Tibial nerve (tissue), 4 donors: Measurements from ENCODE around the gene KAT2B.

Source experiments
- EP300 ChIP-seq, 2 donors: sonication (generic); formaldehyde crosslinking; IDR thresholded peaks; one replicate each; pipeline ENCODE4 v1.6.1; 2017; ENCODE audit warnings: antibody characterized with exemption in 2 of 2, mild to moderate bottlenecking in 1 of 2
- POLR2A ChIP-seq, 2 donors: fragments of 450-650 bp; IDR thresholded peaks; one replicate each; pipeline ENCODE4 v1.6.1; 2017; ENCODE audit warnings: antibody characterized with exemption in 2 of 2, mild to moderate bottlenecking in 2 of 2, moderate library complexity in 2 of 2
- TF ChIP-seq, protein P1 (sequence below), 5 experiments: fragments of 200-600 bp in 3 of 5; fragments of 450-650 bp in 2 of 5; sonication (generic) in 3 of 5; IDR thresholded peaks; one replicate each; pipeline ENCODE4 v1.5.1; 2016 to 2019; ENCODE audit warnings: antibody characterized with exemption in 5 of 5, mild to moderate bottlenecking in 3 of 5, moderate library complexity in 2 of 5

DNA sequence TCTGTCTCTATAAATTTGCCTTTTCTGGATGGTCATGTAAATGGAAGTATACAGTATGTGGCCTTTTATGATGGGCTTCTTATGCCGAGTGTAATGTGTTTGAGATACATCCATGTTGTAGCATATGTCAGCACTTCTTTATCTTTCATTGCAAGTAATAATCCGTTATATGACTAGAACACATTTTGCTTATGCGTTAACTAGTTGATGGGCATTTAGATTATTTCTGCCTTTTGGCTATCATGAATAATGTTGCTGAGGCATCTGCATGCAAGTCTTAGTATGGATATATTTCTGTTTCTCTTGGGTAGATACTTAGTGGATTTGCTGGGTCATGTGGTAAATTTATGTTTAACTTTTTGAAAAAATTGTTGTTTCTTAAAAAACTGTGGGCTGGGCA, 19.7 kb downstream of the KAT2B start:
- TF ChIP-seq, protein P1, sequence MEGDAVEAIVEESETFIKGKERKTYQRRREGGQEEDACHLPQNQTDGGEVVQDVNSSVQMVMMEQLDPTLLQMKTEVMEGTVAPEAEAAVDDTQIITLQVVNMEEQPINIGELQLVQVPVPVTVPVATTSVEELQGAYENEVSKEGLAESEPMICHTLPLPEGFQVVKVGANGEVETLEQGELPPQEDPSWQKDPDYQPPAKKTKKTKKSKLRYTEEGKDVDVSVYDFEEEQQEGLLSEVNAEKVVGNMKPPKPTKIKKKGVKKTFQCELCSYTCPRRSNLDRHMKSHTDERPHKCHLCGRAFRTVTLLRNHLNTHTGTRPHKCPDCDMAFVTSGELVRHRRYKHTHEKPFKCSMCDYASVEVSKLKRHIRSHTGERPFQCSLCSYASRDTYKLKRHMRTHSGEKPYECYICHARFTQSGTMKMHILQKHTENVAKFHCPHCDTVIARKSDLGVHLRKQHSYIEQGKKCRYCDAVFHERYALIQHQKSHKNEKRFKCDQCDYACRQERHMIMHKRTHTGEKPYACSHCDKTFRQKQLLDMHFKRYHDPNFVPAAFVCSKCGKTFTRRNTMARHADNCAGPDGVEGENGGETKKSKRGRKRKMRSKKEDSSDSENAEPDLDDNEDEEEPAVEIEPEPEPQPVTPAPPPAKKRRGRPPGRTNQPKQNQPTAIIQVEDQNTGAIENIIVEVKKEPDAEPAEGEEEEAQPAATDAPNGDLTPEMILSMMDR (IDR thresholded peaks at IDR 0.05) = no peak
- TF ChIP-seq POLR2A (IDR thresholded peaks at IDR 0.05) (no peak), EP300 (IDR thresholded peaks at IDR 0.05) (no peak)
